Immature natural killer cell (primary cell): Measurements from ENCODE around the gene KIRREL1. TPM values are rescaled to one million over a fixed set of nuclear protein-coding genes. Genes with fewer than 3 reads are reported as not detected.

Source experiments
- DNase-seq, 3 donors: peaks; one replicate each; pipeline ENCODE4 v3.0.0; 2022; ENCODE audit warnings: mixed read lengths in 1 of 3
- H3K27ac Mint-ChIP-seq, 6 donors: one replicate each; pipeline ENCODE4 v1.8.0; 2020; ENCODE audit warnings: mixed read lengths in 6 of 6, mild to moderate bottlenecking in 5 of 6, inconsistent platforms in 4 of 6, moderate library complexity in 3 of 6
- H3K27me3 Mint-ChIP-seq, 3 donors: one replicate each; pipeline ENCODE4 v1.8.0; 2020 to 2021; ENCODE audit warnings: low read depth in 3 of 3, mild to moderate bottlenecking in 3 of 3, mixed read lengths in 3 of 3, moderate library complexity in 3 of 3, inconsistent platforms in 1 of 3
- H3K36me3 Mint-ChIP-seq, 3 donors: one replicate each; pipeline ENCODE4 v1.8.0; 2020; ENCODE audit warnings: mixed read lengths in 3 of 3, inconsistent platforms in 2 of 3, mild to moderate bottlenecking in 2 of 3
- H3K4me1 Mint-ChIP-seq, 2 donors: one replicate each; pipeline ENCODE4 v1.8.0; 2020; ENCODE audit warnings: inconsistent platforms in 2 of 2, mild to moderate bottlenecking in 2 of 2, mixed read lengths in 2 of 2, moderate library complexity in 1 of 2
- H3K4me3 Mint-ChIP-seq, 5 donors: one replicate each; pipeline ENCODE4 v1.8.0; 2020; ENCODE audit warnings: mild to moderate bottlenecking in 5 of 5, mixed read lengths in 5 of 5, inconsistent platforms in 3 of 5, moderate library complexity in 3 of 5
- H3K9me3 Mint-ChIP-seq, 6 donors: one replicate each; pipeline ENCODE4 v1.8.0; 2020; ENCODE audit warnings: mild to moderate bottlenecking in 6 of 6, mixed read lengths in 6 of 6, inconsistent platforms in 4 of 6, moderate library complexity in 3 of 6
- polyA plus RNA-seq, 3 donors: library from polyadenylated mRNA; unstranded; fragments of 300-500 nt; fragmentation: Illumina TruSeq; gene quantifications; one replicate each; pipeline ENCODE4 v1.2.3, GENCODE V29; 2021

Gene KIRREL1
- polyA plus RNA-seq, 3 donors from 2014 or later, result not detected

GRCh38 chr1:158003406-158003800, 10.0 kb downstream of the KIRREL1 start:
- H3K9me3 Mint-ChIP-seq, result no peaks in the 10 kb centered on the region
- H3K27ac Mint-ChIP-seq, result no peak overlapping the region
- DNase-seq, result no peak
- H3K4me3 Mint-ChIP-seq, result no peak overlapping the region
- no peaks in the 10 kb centered on the region for H3K4me1 Mint-ChIP-seq
- peaks cover 0 to 3% (median 0%) of the 10 kb centered on the region in 3 donors for H3K36me3 Mint-ChIP-seq
- peaks cover 0 to 7% (median 5%) of the 10 kb centered on the region in 3 donors for H3K27me3 Mint-ChIP-seq

- Mint-ChIP-seq H3K4me3 (no peak overlapping the region), H3K27ac (no peak overlapping the region), H3K9me3 (no peaks in the 10 kb centered on the region), H3K4me1 (no peaks in the 10 kb centered on the region), H3K36me3 (peaks cover 0 to 3% (median 0%) of the 10 kb centered on the region in 3 donors), H3K27me3 (peaks cover 0 to 8% (median 5%) of the 10 kb centered on the region in 3 donors)
- no peak for DNase-seq
Measured at GRCh38 chr1:158005224-158005623, 11.8 kb downstream of the KIRREL1 start.

- DNase-seq, result no peak
- H3K9me3 Mint-ChIP-seq, result no peaks in the 10 kb centered on the region
- no peaks in the 10 kb centered on the region for H3K4me1 Mint-ChIP-seq
- H3K36me3 Mint-ChIP-seq, result no peaks in the 10 kb centered on the region
- H3K4me3 Mint-ChIP-seq, result no peak overlapping the region
- peaks cover 0 to 8% (median 4%) of the 10 kb centered on the region in 3 donors for H3K27me3 Mint-ChIP-seq
- H3K27ac Mint-ChIP-seq, result no peak overlapping the region
Measured at GRCh38 chr1:158007180-158007579, 13.7 kb downstream of the KIRREL1 start.

- Mint-ChIP-seq H3K4me1 (no peaks in the 10 kb centered on the region), H3K27ac (no peak overlapping the region), H3K36me3 (no peaks in the 10 kb centered on the region), H3K9me3 (no peaks in the 10 kb centered on the region), H3K4me3 (no peak overlapping the region), H3K27me3 (peaks cover 0 to 8% (median 4%) of the 10 kb centered on the region in 3 donors)
- DNase-seq, result no peak
Measured at GRCh38 chr1:158007667-158008386, 14.4 kb downstream of the KIRREL1 start.

- Mint-ChIP-seq H3K27ac (no peak overlapping the region), H3K4me3 (no peak overlapping the region), H3K36me3 (no peaks in the 10 kb centered on the region), H3K9me3 (no peaks in the 10 kb centered on the region), H3K4me1 (no peaks in the 10 kb centered on the region), H3K27me3 (peaks cover 0 to 8% (median 4%) of the 10 kb centered on the region in 3 donors)
- no peak for DNase-seq
Measured at GRCh38 chr1:158008630-158009029, 15.2 kb downstream of the KIRREL1 start.

GRCh38 chr1:158011714-158012113, 18.3 kb downstream of the KIRREL1 start:
- Mint-ChIP-seq H3K4me3 (no peak overlapping the region), H3K36me3 (no peaks in the 10 kb centered on the region), H3K4me1 (no peaks in the 10 kb centered on the region), H3K9me3 (no peaks in the 10 kb centered on the region), H3K27me3 (peaks cover 4 to 7% (median 5%) of the 10 kb centered on the region in 3 donors), H3K27ac (no peak overlapping the region)
- no peak for DNase-seq

GRCh38 chr1:158013840-158014730, 20.6 kb downstream of the KIRREL1 start:
- Mint-ChIP-seq H3K27ac (no peak overlapping the region), H3K9me3 (no peaks in the 10 kb centered on the region), H3K4me1 (no peaks in the 10 kb centered on the region), H3K27me3 (peaks cover 2 to 11% (median 3%) of the 10 kb centered on the region in 3 donors), H3K36me3 (no peaks in the 10 kb centered on the region), H3K4me3 (no peak overlapping the region)
- no peak for DNase-seq

- DNase-seq, result no peak
- no peaks in the 10 kb centered on the region for H3K4me1 Mint-ChIP-seq
- peaks cover 2 to 11% (median 4%) of the 10 kb centered on the region in 3 donors for H3K27me3 Mint-ChIP-seq
- H3K27ac Mint-ChIP-seq, result no peak overlapping the region
- H3K36me3 Mint-ChIP-seq, result no peaks in the 10 kb centered on the region
- no peaks in the 10 kb centered on the region for H3K9me3 Mint-ChIP-seq
- H3K4me3 Mint-ChIP-seq, result no peak overlapping the region
Measured at GRCh38 chr1:158014731-158015320, 21.4 kb downstream of the KIRREL1 start.

- no peaks in the 10 kb centered on the region for H3K9me3 Mint-ChIP-seq
- H3K27me3 Mint-ChIP-seq, result peaks cover 2 to 11% (median 9%) of the 10 kb centered on the region in 3 donors
- H3K4me1 Mint-ChIP-seq, result no peaks in the 10 kb centered on the region
Measured at GRCh38 chr1:158016651-158017335, 23.3 kb downstream of the KIRREL1 start.

GRCh38 chr1:158017800-158018595, 24.6 kb downstream of the KIRREL1 start:
- Mint-ChIP-seq H3K4me3 (no peak overlapping the region), H3K36me3 (no peaks in the 10 kb centered on the region), H3K27me3 (peaks cover 2 to 11% (median 9%) of the 10 kb centered on the region in 3 donors), H3K4me1 (no peaks in the 10 kb centered on the region), H3K27ac (no peak overlapping the region), H3K9me3 (no peaks in the 10 kb centered on the region)
- no peak for DNase-seq

More at GRCh38 chr1:158016651-158017335, 23.3 kb downstream of the KIRREL1 start:
- Mint-ChIP-seq H3K36me3 (no peaks in the 10 kb centered on the region), H3K27ac (no peak overlapping the region), H3K4me3 (no peak overlapping the region)
- no peak for DNase-seq

- no peak for DNase-seq
- H3K27ac Mint-ChIP-seq, result no peak overlapping the region
- no peaks in the 10 kb centered on the region for H3K36me3 Mint-ChIP-seq
- no peaks in the 10 kb centered on the region for H3K4me1 Mint-ChIP-seq
- no peaks in the 10 kb centered on the region for H3K9me3 Mint-ChIP-seq
- no peak overlapping the region for H3K4me3 Mint-ChIP-seq
- peaks cover 2 to 13% (median 11%) of the 10 kb centered on the region in 3 donors for H3K27me3 Mint-ChIP-seq
Measured at GRCh38 chr1:158019171-158019868, 25.9 kb downstream of the KIRREL1 start.

GRCh38 chr1:158020259-158020885, 26.9 kb downstream of the KIRREL1 start:
- no peaks in the 10 kb centered on the region for H3K4me1 Mint-ChIP-seq
- H3K4me3 Mint-ChIP-seq, result no peak overlapping the region
- peaks cover 2 to 13% (median 9%) of the 10 kb centered on the region in 3 donors for H3K27me3 Mint-ChIP-seq
- DNase-seq, result no peak
- no peaks in the 10 kb centered on the region for H3K9me3 Mint-ChIP-seq
- no peak overlapping the region for H3K27ac Mint-ChIP-seq
- no peaks in the 10 kb centered on the region for H3K36me3 Mint-ChIP-seq
